DOHH2 (cell line): ENCODE measurements around the gene FKBP2.

Source experiments
- CTCF ChIP-seq: fragments of 200-600 bp; sonication (generic); IDR thresholded peaks from one replicate; pipeline ENCODE4 v1.5.1; 2014; ENCODE audit warnings: antibody characterized with exemption, mild to moderate bottlenecking, low read depth, low read length; ENCODE audit not compliant: poor library complexity, severe bottlenecking
- EZH2phosphoT487 ChIP-seq: fragments of 200-600 bp; sonication (generic); IDR thresholded peaks from 2 replicates; pipeline ENCODE4 v1.6.1; 2017; ENCODE audit warnings: borderline replicate concordance, mild to moderate bottlenecking, antibody characterized with exemption, low read length, moderate library complexity, mixed read lengths

DNA sequence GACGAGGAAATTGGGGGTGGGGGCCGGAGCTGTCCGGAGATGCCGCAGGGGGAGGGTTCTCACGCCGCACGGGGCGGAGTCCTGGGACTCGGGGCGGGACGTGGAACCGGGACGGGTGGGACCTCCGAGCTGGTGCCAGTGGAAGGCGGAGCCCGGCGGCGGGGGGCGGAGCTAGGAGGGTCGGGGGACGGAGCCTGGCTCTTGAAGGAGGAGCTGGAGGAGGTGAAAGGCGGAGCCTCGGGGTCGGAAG lies 271 bp downstream of the FKBP2 start:
- no peak for TF ChIP-seq CTCF
- TF ChIP-seq EZH2phosphoT487 = no peak
